HCT116 (cell line): ENCODE results near the gene RIBC2. TPM values are rescaled to one million over a fixed set of nuclear protein-coding genes. Genes with fewer than 3 reads are reported as not detected.

Experiments
- ATAC-seq: fragments of 200-7000 bp; cut with Tn5 transposase; 2 replicates; pipeline ENCODE4 v1.9.1; 2020; ENCODE audit warnings: mild to moderate bottlenecking, moderate library complexity
- BruUV-seq: library from RNA; stranded (reverse); fragments of 400-500 nt; replicated peaks from 2 replicates; lab custom pipeline; 2021; lab: Mats Ljungman, UMichigan
- CTCF ChIA-PET: fragments of 300-600 bp; sonication (Branson Sonifier 250); formaldehyde crosslinking; loops from one replicate; lab custom pipeline; 2021; ENCODE audit warnings: antibody characterized with exemption; lab: Charles Lee
- POLR2A ChIA-PET: fragments of 300-600, 350-600 bp; sonication (Branson Sonifier 250); formaldehyde crosslinking; loops from one replicate; lab custom pipeline; 2021; ENCODE audit warnings: antibody characterized with exemption; lab: Charles Lee
- RAD21 ChIA-PET, 2 experiments: fragments of 300-600 bp; sonication (Branson Sonifier 250); formaldehyde crosslinking; loops; one replicate each; lab custom pipeline; 2023; ENCODE audit warnings: low total read pairs in 2 of 2; ENCODE audit not compliant: uncharacterized antibody in 2 of 2, unreplicated experiment in 2 of 2, low non-redundant PET in 1 of 2; lab: Charles Lee
- DNase-seq: peaks from one replicate; pipeline ENCODE4 v3.0.0-alpha.2; 2010; ENCODE audit warnings: low read depth, low spot score
- H2AFZ ChIP-seq: fragments of 200-600 bp; shearing (Covaris generic), sonication (generic); 2 replicates; pipeline ENCODE4 v1.6.1; 2017; ENCODE audit warnings: low read depth, mixed run types, mixed read lengths, antibody characterized with exemption, low read length; ENCODE audit not compliant: poor library complexity, severe bottlenecking
- H3K27ac ChIP-seq: 2 replicates; pipeline ENCODE4 v1.5.1; 2012; ENCODE audit warnings: low read depth, low read length
- H3K27me3 ChIP-seq: fragments of 200-600 bp; sonication (generic); 2 replicates; pipeline ENCODE4 v1.6.1; 2016; ENCODE audit warnings: mixed run types, low read length, mixed read lengths; ENCODE audit not compliant: insufficient read depth
- H3K36me3 ChIP-seq, 2 experiments: fragments of 200-500 bp in 1 of 2; fragments of 200-600 bp in 1 of 2; sonication (Bioruptor generic) in 1 of 2; sonication (generic) in 1 of 2; 2 replicates each; pipeline versions ENCODE4 v1.5.1 to v1.6.1; 2014 to 2016; ENCODE audit warnings: low read length in 2 of 2, inconsistent platforms in 1 of 2, mixed read lengths in 1 of 2, mixed run types in 1 of 2; ENCODE audit not compliant: insufficient read depth in 2 of 2, control insufficient read depth in 1 of 2
- H3K4me1 ChIP-seq, 2 experiments: fragments of 200-600 bp in 1 of 2; sonication (generic) in 1 of 2; 2 replicates each; pipeline versions ENCODE4 v1.5.1 to v1.6.1; 2012 to 2017; ENCODE audit warnings: low read length in 2 of 2, inconsistent platforms in 1 of 2, mild to moderate bottlenecking in 1 of 2, mixed read lengths in 1 of 2, mixed run types in 1 of 2, moderate library complexity in 1 of 2; ENCODE audit not compliant: insufficient read depth in 2 of 2, control insufficient read depth in 1 of 2
- H3K4me2 ChIP-seq: fragments of 200-600 bp; sonication (generic); 2 replicates; pipeline ENCODE4 v1.6.1; 2017; ENCODE audit warnings: mixed run types, low read length, mixed read lengths
- H3K4me3 ChIP-seq, 2 experiments: fragments of 200-600 bp in 1 of 2; sonication (generic) in 1 of 2; replicated peaks in 1 of 2; 2 replicates each; pipeline ENCODE4 v1.5.1; 2011 to 2016; ENCODE audit warnings: low read length in 2 of 2, control low read depth in 1 of 2, low read depth in 1 of 2, mild to moderate bottlenecking in 1 of 2, mixed read lengths in 1 of 2, mixed run types in 1 of 2
- H3K79me2 ChIP-seq: fragments of 200-600 bp; sonication (generic); 2 replicates; pipeline ENCODE4 v1.6.1; 2017; ENCODE audit warnings: mild to moderate bottlenecking, mixed run types, low read length, moderate library complexity, mixed read lengths; ENCODE audit not compliant: insufficient read depth
- H3K9ac ChIP-seq: fragments of 200-600 bp; sonication (generic); 2 replicates; pipeline ENCODE4 v1.6.1; 2016; ENCODE audit warnings: low read length, mixed read lengths
- H3K9me2 ChIP-seq: fragments of 200-600 bp; sonication (generic), shearing (Covaris generic); 2 replicates; pipeline ENCODE4 v1.6.1; 2017; ENCODE audit warnings: mixed run types, mild to moderate bottlenecking, moderate library complexity; ENCODE audit not compliant: insufficient read depth
- H3K9me3 ChIP-seq, 2 experiments: fragments of 200-500 bp in 1 of 2; fragments of 200-600 bp in 1 of 2; sonication (Bioruptor generic) in 1 of 2; sonication (generic) in 1 of 2; 2 replicates each; pipeline ENCODE4 v1.6.1; 2014 to 2017; ENCODE audit warnings: low read length in 2 of 2, mixed read lengths in 2 of 2, inconsistent platforms in 1 of 2, low read depth in 1 of 2, mild to moderate bottlenecking in 1 of 2, mixed run types in 1 of 2, moderate library complexity in 1 of 2; ENCODE audit not compliant: control insufficient read depth in 1 of 2, insufficient read depth in 1 of 2
- H4K20me1 ChIP-seq: fragments of 200-600 bp; sonication (generic), shearing (Covaris generic); 2 replicates; pipeline ENCODE4 v1.6.1; 2017; ENCODE audit warnings: mixed run types, mild to moderate bottlenecking, moderate library complexity; ENCODE audit not compliant: insufficient read depth
- ATF3 ChIP-seq: IDR thresholded peaks from 2 replicates; pipeline ENCODE4 v1.6.1; 2012
- CBX3 ChIP-seq: IDR thresholded peaks from 2 replicates; pipeline ENCODE4 v1.6.1; 2012; ENCODE audit warnings: low read depth
- CEBPB ChIP-seq: IDR thresholded peaks from 2 replicates; pipeline ENCODE4 v1.6.1; 2012; ENCODE audit warnings: low read depth
- CTCF ChIP-seq, 3 experiments: fragments of 200-600 bp in 1 of 3; sonication (generic) in 1 of 3; IDR thresholded peaks in 2 of 3; conservative IDR thresholded peaks in 1 of 3; 2 replicates each; pipeline ENCODE4 v1.5.1; 2012 to 2017; ENCODE audit warnings: low read depth in 2 of 3, low read length in 2 of 3, antibody characterized with exemption in 1 of 3, borderline replicate concordance in 1 of 3, control low read depth in 1 of 3, mild to moderate bottlenecking in 1 of 3, mixed read lengths in 1 of 3, mixed run types in 1 of 3, moderate library complexity in 1 of 3; ENCODE audit not compliant: insufficient read depth in 1 of 3
- EGR1 ChIP-seq: IDR thresholded peaks from 2 replicates; pipeline ENCODE4 v1.6.1; 2012; ENCODE audit warnings: low read depth
- ELF1 ChIP-seq: IDR thresholded peaks from 2 replicates; pipeline ENCODE4 v1.6.1; 2012; ENCODE audit warnings: low read depth, borderline replicate concordance
- EZH2 ChIP-seq: fragments of 200-600 bp; sonication (generic); IDR thresholded peaks from 2 replicates; pipeline ENCODE4 v1.6.1; 2017; ENCODE audit warnings: antibody characterized with exemption, mixed run types
- JUND ChIP-seq: IDR thresholded peaks from 2 replicates; pipeline ENCODE4 v1.6.1; 2012
- MAX ChIP-seq: IDR thresholded peaks from 2 replicates; pipeline ENCODE4 v1.6.1; 2012
- POLR2A ChIP-seq: IDR thresholded peaks from 2 replicates; pipeline ENCODE4 v1.7.0; 2011; ENCODE audit warnings: borderline replicate concordance; ENCODE audit not compliant: insufficient read depth, insufficient read length; ENCODE audit errors: extremely low read depth
- RAD21 ChIP-seq: IDR thresholded peaks from 2 replicates; pipeline ENCODE4 v1.6.1; 2012; ENCODE audit warnings: low read depth, mild to moderate bottlenecking
- REST ChIP-seq: IDR thresholded peaks from 2 replicates; pipeline ENCODE4 v1.6.1; 2012; ENCODE audit warnings: low read depth
- SIN3A ChIP-seq: IDR thresholded peaks from 2 replicates; pipeline ENCODE4 v1.6.1; 2012; ENCODE audit warnings: low read depth
- SP1 ChIP-seq: IDR thresholded peaks from 2 replicates; pipeline ENCODE4 v1.6.1; 2012; ENCODE audit warnings: low read depth
- SRF ChIP-seq: IDR thresholded peaks from 2 replicates; pipeline ENCODE4 v1.6.1; 2012; ENCODE audit warnings: low read depth
- TCF7L2 ChIP-seq: IDR thresholded peaks from 2 replicates; pipeline ENCODE4 v1.7.0; 2011; ENCODE audit warnings: borderline replicate concordance, inconsistent platforms; ENCODE audit not compliant: insufficient read depth, insufficient read length; ENCODE audit errors: extremely low read depth
- YY1 ChIP-seq: IDR thresholded peaks from 2 replicates; pipeline ENCODE4 v1.6.1; 2011; ENCODE audit warnings: low read length, low read depth, moderate library complexity, mild to moderate bottlenecking; ENCODE audit not compliant: insufficient replicate concordance; ENCODE audit errors: extremely low read depth
- ZBTB33 ChIP-seq: IDR thresholded peaks from 2 replicates; pipeline ENCODE4 v1.6.1; 2011; ENCODE audit warnings: mild to moderate bottlenecking, low read length, moderate library complexity; ENCODE audit not compliant: insufficient replicate concordance; ENCODE audit errors: extremely low read depth
- ZFX ChIP-seq: fragments of 450-650 bp; IDR thresholded peaks from 2 replicates; pipeline ENCODE4 v1.6.1; 2017
- ZNF274 ChIP-seq: fragments of 200-500 bp; sonication (Bioruptor generic); IDR thresholded peaks from 2 replicates; pipeline ENCODE4 v1.6.1; 2014; ENCODE audit warnings: mild to moderate bottlenecking, low read depth, low read length, inconsistent platforms
- intact Hi-C: fragments of 100-400 bp; cut with micrococcal nuclease; formaldehyde crosslinking; loops from 2 replicates; pipeline ENCODE4 v1.10.0; 2022
- total RNA-seq: library from RNA; stranded (reverse); gene quantifications from one replicate; pipeline ENCODE4 v1.2.1, GENCODE V29; 2021; ENCODE audit not compliant: unreplicated experiment

RIBC2 gene
- total RNA-seq, 1 experiment from 2014 or later, result 8.3 TPM

GRCh38 chr22:45422237-45422983 lies 8.9 kb downstream of the RIBC2 start:
- H3K4me2 ChIP-seq, result no peak overlapping the region
- ATAC-seq, result no peak
- H3K4me1 ChIP-seq, result no peaks in the 10 kb centered on the region
- no peaks in the 10 kb centered on the region for H3K9me3 ChIP-seq
- H2AFZ ChIP-seq, result no peak overlapping the region
- no peaks in the 10 kb centered on the region for H3K9me2 ChIP-seq
- no peak overlapping the region for H3K4me3 ChIP-seq
- BruUV-seq, result no TSS peak
- no peaks in the 10 kb centered on the region; a peak in 1 of 4 replicates for H3K36me3 ChIP-seq
- ChIA-PET RAD21 (no interaction called here), CTCF (interaction anchor here (1.2 kb wide), 1 partner anchor 19 kb away, joined by 3 read pairs; no protein-coding TSS in a partner anchor), POLR2A (interaction anchor here (0.8 kb wide), 1 partner anchor 9 kb away, joined by 3 read pairs; the partner anchor contains the start of genes RIBC2 and SMC1B)
- H3K9ac ChIP-seq, result no peak overlapping the region
- H4K20me1 ChIP-seq, result no peaks in the 10 kb centered on the region
- TF ChIP-seq ZBTB33 (no peak), ZFX (no peak), EGR1 (no peak), ZNF274 (no peak), CBX3 (no peak), REST (no peak), JUND (no peak), ATF3 (no peak), SIN3A (no peak), SRF (no peak), CTCF (IDR thresholded peaks at IDR 0.05 in 2 of 3, conservative IDR thresholded peaks at IDR 0.05 in 1 of 3; ENCODE audit: borderline replicate concordance in 1 of 3, insufficient read depth in 1 of 3, low read depth in 2 of 3, low read length in 2 of 3) (no peak), ELF1 (no peak), MAX (no peak), EZH2 (no peak), POLR2A (no peak), YY1 (no peak), CEBPB (no peak), TCF7L2 (no peak), SP1 (no peak), RAD21 (no peak)
- intact Hi-C loops, result no loop called here
- H3K79me2 ChIP-seq, result no peaks in the 10 kb centered on the region
- no peaks in the 10 kb centered on the region for H3K27me3 ChIP-seq
- no peak for DNase-seq
- H3K27ac ChIP-seq, result no peak overlapping the region
